Limb (tissue), 2 donors: Measurements from ENCODE around the gene PXDN.
"Not testable (repeated sequence)": the region's sequence is repeated elsewhere in the genome, so short reads cannot be mapped to it uniquely, and the experiment has no call there.

Experiments
- DNase-seq, 2 donors: peaks; one replicate each; pipeline ENCODE4 v3.0.0-alpha.2; 2016; ENCODE audit errors: extremely low spot score in 2 of 2

Gene PXDN

GRCh38 chr2:1723397-1724042, 20.8 kb downstream of the PXDN start:
- DNase-seq = no peak

GRCh38 chr2:1722692-1723091, 21.6 kb downstream of the PXDN start:
- no peak for DNase-seq

- no peak for DNase-seq
These were observed 22.3 kb downstream of the PXDN start for GRCh38 chr2:1721706-1722646.

GRCh38 chr2:1718339-1719220, 25.7 kb downstream of the PXDN start:
- no peak for DNase-seq

- DNase-seq = no peak
These were observed 27.2 kb downstream of the PXDN start for GRCh38 chr2:1717113-1717512.

GRCh38 chr2:1716441-1716840, 27.9 kb downstream of the PXDN start:
- DNase-seq = no peak

GRCh38 chr2:1716014-1716305, 28.4 kb downstream of the PXDN start:
- DNase-seq = not testable (repeated sequence)

- DNase-seq = no peak
These were observed 28.9 kb downstream of the PXDN start for GRCh38 chr2:1715184-1716013.

GRCh38 chr2:1714291-1715064, 29.8 kb downstream of the PXDN start:
- no peak for DNase-seq

- no peak for DNase-seq
These were observed 30.5 kb downstream of the PXDN start for GRCh38 chr2:1713839-1714236.

- DNase-seq = no peak
These were observed 31.0 kb downstream of the PXDN start for GRCh38 chr2:1713142-1713838.

GRCh38 chr2:1709946-1710560, 34.3 kb downstream of the PXDN start:
- DNase-seq = no peak

GRCh38 chr2:1709335-1709605, 35.0 kb downstream of the PXDN start:
- DNase-seq = no peak

GRCh38 chr2:1708476-1709334, 35.6 kb downstream of the PXDN start:
- DNase-seq = no peak

- peak; percentile 72 to 86 for DNase-seq
These were observed 36.4 kb downstream of the PXDN start for GRCh38 chr2:1707771-1708418.

GRCh38 chr2:1706089-1706841, 38.0 kb downstream of the PXDN start:
- DNase-seq = not testable (repeated sequence)

GRCh38 chr2:1705557-1706076, 38.7 kb downstream of the PXDN start:
- no peak for DNase-seq
